Pancreas (tissue), 10 donors: ENCODE results near the gene MAN2A1. TPM values are rescaled to one million over a fixed set of nuclear protein-coding genes. Genes with fewer than 3 reads are reported as not detected.
A peak's percentile ranks its signal among the peaks of the same experiment; 100 is the strongest.

Experiments used
- ATAC-seq, 4 donors: fragments of 200-7000 bp; cut with Tn5 transposase; one replicate each; pipeline versions ENCODE4 v1.8.0 to v1.9.1; 2020; ENCODE audit warnings: mild to moderate bottlenecking in 4 of 4, moderate library complexity in 4 of 4
- DNase-seq, 6 donors: peaks; one replicate each; pipeline ENCODE4 v3.0.0-alpha.2; 2020
- FAIRE-seq: peaks from 2 replicates; lab custom pipeline; 2012; peaks lifted over from hg19 to GRCh38; lab: Jason Lieb, UNC
- H3K27ac ChIP-seq, 4 donors: fragments of 200-600 bp; sonication (generic); 1 replicate in 3 of 4; 2 replicates in 1 of 4; pipeline versions ENCODE4 v1.5.0 to v1.8.0; 2020
- H3K27me3 ChIP-seq, 4 donors: fragments of 200-600 bp; one replicate each; pipeline ENCODE4 v1.8.0; 2021
- H3K36me3 ChIP-seq, 3 donors: fragments of 200-600 bp; sonication (generic) in 1 of 3; one replicate each; pipeline versions ENCODE4 v1.5.0 to v1.8.0; 2020 to 2021
- H3K4me1 ChIP-seq, 3 donors: fragments of 200-600 bp; one replicate each; pipeline ENCODE4 v1.8.0; 2021
- H3K4me3 ChIP-seq, 4 donors: fragments of 200-600 bp; sonication (generic) in 2 of 4; one replicate each; pipeline versions ENCODE4 v1.5.0 to v1.8.0; 2020 to 2021
- H3K9me3 ChIP-seq, 4 donors: fragments of 200-600 bp; one replicate each; pipeline ENCODE4 v1.8.0; 2021
- WGBS, 2 donors: extraction: QIAGEN DNeasy Blood & Tissue Kit; methylation state at CpG; one replicate each; pipeline ENCODE4 v1.1.7; 2013; 5-methylcytosine and 5-hydroxymethylcytosine counted together
- intact Hi-C, 3 donors: fragments of 100-400 bp; cut with DNase I; formaldehyde crosslinking; loops; one replicate each; pipeline versions ENCODE4 v1.11.1 to v1.14.2; 2022
- polyA plus RNA-seq, 2 donors: library from polyadenylated mRNA; stranded (reverse); fragments of 200-250 nt; gene quantifications; one replicate each; pipeline ENCODE4 v1.2.3, GENCODE V29; 2013
- total RNA-seq, 6 donors: library from RNA; stranded (reverse); fragmentation: NEBNext Ultra II Directional in 4 of 6; extraction: Animal tissue kit (Norgen Biotek cat#: 25700) in 4 of 6; gene quantifications; one replicate each; pipeline versions ENCODE4 v1.2.1 to v1.2.4, GENCODE V29; 2021 to 2023
- TF ChIP-seq, protein P1 (sequence below), 4 donors: fragments of 200-600 bp; sonication (generic) in 3 of 4; IDR thresholded peaks; one replicate each; pipeline versions ENCODE4 v1.5.0 to v1.8.0; 2021; ENCODE audit warnings: antibody characterized with exemption in 4 of 4
- donor health status: healthy with polysubstance abuse.
- donor health status: DM: no; HTN: no; CAD: no; lungs with moderate emphysema.
- donor health status: DM: no; HTN: no; CAD: no.
- donor health status: control.
- donor health status: control.
- donor health status: Bipolar disorder and iron deficiency.
- donor health status: DM: yes; HTN: yes; CAD: no.
- donor health status: DM: no; HTN: no; CAD: no.
- donor health status: DM: no; HTN: no; CAD: no.
- donor health status: DM: yes; HTN: yes; CAD: no.

MAN2A1 gene
- total and polyA plus RNA-seq, 8 donors, result 8.5 to 49.4 (median 36.6) TPM

DNA sequence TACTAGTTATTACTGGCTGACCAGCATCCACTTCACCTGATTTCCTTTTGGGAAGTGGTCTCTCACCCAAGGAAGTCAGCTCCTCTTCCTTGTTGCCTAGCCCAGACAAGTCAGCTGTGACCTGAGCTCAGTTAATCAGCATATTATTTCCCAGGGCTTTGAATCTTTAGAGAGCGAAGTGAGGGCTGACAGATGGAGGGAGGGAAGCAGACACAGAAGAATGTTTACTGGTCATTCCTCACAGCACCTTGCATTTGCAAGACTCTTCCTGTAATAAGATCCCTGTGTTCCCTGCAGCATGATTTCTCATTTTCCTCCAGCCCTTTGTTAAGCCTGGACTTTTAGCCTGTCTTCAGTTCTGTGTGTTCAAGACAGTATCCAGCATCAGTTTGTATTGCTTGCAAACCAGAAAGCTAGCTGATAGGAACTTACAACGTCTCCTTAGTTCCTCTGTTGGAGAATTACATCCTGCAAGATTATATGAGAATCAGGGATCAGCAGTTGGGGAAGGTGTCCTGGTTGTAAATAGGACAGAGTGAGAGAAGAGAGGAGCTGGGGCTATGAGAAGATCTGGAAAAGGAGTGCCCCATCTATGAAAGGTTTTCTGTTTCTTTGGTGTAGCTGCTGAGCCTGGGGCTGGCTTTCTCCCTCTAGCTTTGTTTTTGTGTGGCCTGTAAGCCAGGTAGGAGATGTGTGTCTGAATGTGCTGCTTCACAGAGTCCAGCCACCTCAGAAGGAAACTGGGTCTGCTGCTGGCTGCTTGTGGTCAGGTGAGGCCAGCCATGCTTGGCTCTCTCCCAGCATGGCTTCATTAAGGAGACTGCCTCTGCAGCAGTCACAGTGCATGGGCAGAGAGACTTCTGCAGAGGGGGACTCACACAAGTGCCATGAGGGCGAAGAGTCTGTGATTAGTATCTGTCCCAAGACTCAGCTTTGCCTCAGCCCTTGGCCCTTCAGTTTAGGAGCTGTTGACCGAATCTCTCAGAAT is 50.3 kb downstream of the MAN2A1 start:
- Histone ChIP-seq H3K9me3 (no peaks in the 10 kb centered on the region), H3K27me3 (no peaks in the 10 kb centered on the region), H3K27ac (peak overlapping the region in 1 of 4 donors; percentile 13), H3K4me1 (peaks cover 5 to 19% (median 7%) of the 10 kb centered on the region in 3 donors), H3K4me3 (no peak overlapping the region), H3K36me3 (no peaks in the 10 kb centered on the region)
- FAIRE-seq, result no peak
- ATAC-seq, result peak; percentile 70 to 79 (median 76)
- intact Hi-C loops, result no loop called here
- WGBS, 2 donors, result 41 to 45% methylated on average over 4 of the region's 4 CpGs
- DNase-seq, result peak in 2 of 6 donors; percentile 14 to 16
- TF ChIP-seq, protein P1, sequence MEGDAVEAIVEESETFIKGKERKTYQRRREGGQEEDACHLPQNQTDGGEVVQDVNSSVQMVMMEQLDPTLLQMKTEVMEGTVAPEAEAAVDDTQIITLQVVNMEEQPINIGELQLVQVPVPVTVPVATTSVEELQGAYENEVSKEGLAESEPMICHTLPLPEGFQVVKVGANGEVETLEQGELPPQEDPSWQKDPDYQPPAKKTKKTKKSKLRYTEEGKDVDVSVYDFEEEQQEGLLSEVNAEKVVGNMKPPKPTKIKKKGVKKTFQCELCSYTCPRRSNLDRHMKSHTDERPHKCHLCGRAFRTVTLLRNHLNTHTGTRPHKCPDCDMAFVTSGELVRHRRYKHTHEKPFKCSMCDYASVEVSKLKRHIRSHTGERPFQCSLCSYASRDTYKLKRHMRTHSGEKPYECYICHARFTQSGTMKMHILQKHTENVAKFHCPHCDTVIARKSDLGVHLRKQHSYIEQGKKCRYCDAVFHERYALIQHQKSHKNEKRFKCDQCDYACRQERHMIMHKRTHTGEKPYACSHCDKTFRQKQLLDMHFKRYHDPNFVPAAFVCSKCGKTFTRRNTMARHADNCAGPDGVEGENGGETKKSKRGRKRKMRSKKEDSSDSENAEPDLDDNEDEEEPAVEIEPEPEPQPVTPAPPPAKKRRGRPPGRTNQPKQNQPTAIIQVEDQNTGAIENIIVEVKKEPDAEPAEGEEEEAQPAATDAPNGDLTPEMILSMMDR (IDR thresholded peaks at IDR 0.05), result no peak

DNA sequence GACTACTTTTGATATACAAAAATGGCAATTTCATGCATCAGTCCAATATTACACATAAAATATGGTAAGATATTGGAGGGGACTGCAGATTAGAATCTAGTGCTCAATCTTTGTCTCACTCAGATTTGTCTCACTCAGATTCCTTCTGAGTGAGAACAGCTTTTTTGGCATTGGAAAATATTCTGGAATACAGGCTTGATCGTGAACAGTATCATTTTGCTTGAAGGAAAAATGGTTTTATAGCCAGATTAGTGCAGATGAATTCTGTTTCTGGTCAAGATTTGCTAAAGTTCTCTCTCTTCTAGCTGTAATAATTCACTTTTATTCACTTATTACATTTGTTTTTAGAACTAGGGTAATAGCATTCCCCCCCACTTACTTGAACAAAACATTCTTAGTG is 51.2 kb downstream of the MAN2A1 start:
- Histone ChIP-seq H3K27me3 (no peaks in the 10 kb centered on the region), H3K4me3 (no peak overlapping the region), H3K36me3 (no peaks in the 10 kb centered on the region), H3K9me3 (no peaks in the 10 kb centered on the region), H3K4me1 (peaks cover 5 to 19% (median 7%) of the 10 kb centered on the region in 3 donors), H3K27ac (no peak overlapping the region)
- FAIRE-seq (no peak), ATAC-seq (no peak), DNase-seq (no peak)
- TF ChIP-seq, protein P1 (IDR thresholded peaks at IDR 0.05), result no peak
- WGBS, 2 donors, result 66 to 68% methylated on average over 1 of the region's 1 CpG
- intact Hi-C loops, result no loop called here

DNA sequence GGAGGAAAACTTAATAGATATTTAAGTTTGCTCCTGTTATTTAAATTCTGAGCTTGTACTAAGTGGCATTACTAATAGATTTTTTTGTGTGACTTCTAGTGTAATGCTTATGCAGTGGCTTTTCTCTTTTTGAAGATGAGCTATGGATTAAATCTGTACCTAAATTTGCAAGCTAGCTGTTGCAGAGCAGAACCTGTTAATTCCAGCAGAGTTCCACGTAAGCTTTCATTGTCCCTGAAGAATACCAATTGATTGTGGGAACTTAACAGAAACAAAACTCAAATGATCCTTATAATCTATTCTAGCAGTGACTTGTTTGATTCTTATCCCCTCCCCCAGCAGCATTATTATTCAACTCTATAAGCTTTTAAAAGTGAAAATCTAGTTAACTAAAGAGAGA is 51.7 kb downstream of the MAN2A1 start:
- WGBS, 2 donors, result 77 to 84% methylated on average over 1 of the region's 1 CpG
- FAIRE-seq, result no peak

DNA sequence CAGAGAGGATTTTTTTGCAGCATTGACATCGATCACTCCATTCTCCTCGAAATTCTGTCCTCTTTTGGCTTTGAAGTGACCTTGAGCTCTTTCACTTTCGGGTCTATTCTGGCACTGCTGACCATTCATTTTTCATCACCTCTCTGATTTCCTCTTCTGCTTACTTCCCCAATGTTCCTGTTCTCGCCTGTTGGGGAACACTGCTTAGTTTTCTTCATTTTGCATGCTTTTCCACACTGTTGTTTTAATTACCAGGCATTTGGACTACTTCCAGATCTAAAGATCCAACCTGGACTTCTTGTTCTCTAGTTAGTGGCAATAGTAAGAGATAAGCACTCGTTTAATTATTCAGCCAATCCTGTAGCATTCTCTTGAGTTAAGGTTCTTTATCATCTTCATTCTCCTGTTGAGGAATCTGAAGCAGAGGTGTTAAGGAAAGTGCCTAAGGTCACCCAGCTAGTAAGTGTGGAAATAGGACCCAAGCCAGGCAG is 53.4 kb downstream of the MAN2A1 start:
- Histone ChIP-seq H3K9me3 (no peaks in the 10 kb centered on the region), H3K27me3 (no peaks in the 10 kb centered on the region), H3K4me1 (peaks cover 5 to 19% (median 7%) of the 10 kb centered on the region in 3 donors), H3K4me3 (no peak overlapping the region), H3K36me3 (no peaks in the 10 kb centered on the region), H3K27ac (no peak overlapping the region)
- TF ChIP-seq, protein P1 (IDR thresholded peaks at IDR 0.05), result no peak
- ATAC-seq (peak in 2 of 4 donors; percentile 45 to 60), DNase-seq (no peak), FAIRE-seq (no peak)
- intact Hi-C loops, result no loop called here
- 52 to 60% methylated on average over 5 of the region's 5 CpGs for WGBS, 2 donors

More for the DNA sequence above, 51.7 kb downstream of the MAN2A1 start:
- no peaks in the 10 kb centered on the region for H3K9me3 ChIP-seq
- no peak for ATAC-seq
- intact Hi-C loops, result no loop called here
- DNase-seq, result no peak
- no peaks in the 10 kb centered on the region for H3K36me3 ChIP-seq
- peaks cover 5 to 19% (median 7%) of the 10 kb centered on the region in 3 donors for H3K4me1 ChIP-seq
- TF ChIP-seq, protein P1 (IDR thresholded peaks at IDR 0.05), result no peak
- H3K27me3 ChIP-seq, result no peaks in the 10 kb centered on the region
- H3K27ac ChIP-seq, result no peak overlapping the region
- H3K4me3 ChIP-seq, result no peak overlapping the region
